Upper lobe of right lung (tissue), 1 donor: ENCODE data around the gene ATG7. TPM values are rescaled to one million over a fixed set of nuclear protein-coding genes. Genes with fewer than 3 reads are reported as not detected.
"Not testable (repeated sequence)": the region's sequence is repeated elsewhere in the genome, so short reads cannot be mapped to it uniquely, and the experiment has no call there.

Experiments used
- ATAC-seq: fragments of 200-7000 bp; cut with Tn5 transposase; one replicate; pipeline ENCODE4 v1.9.1; 2020; ENCODE audit warnings: mild to moderate bottlenecking, moderate library complexity
- DNase-seq: peaks from one replicate; pipeline ENCODE4 v3.0.0-alpha.2; 2020
- H3K27ac ChIP-seq: fragments of 200-600 bp; one replicate; pipeline ENCODE4 v1.8.0; 2022
- H3K27me3 ChIP-seq: fragments of 200-600 bp; one replicate; pipeline ENCODE4 v1.8.0; 2022; ENCODE audit warnings: mild to moderate bottlenecking
- H3K36me3 ChIP-seq: fragments of 200-600 bp; one replicate; pipeline ENCODE4 v1.8.0; 2022
- H3K4me1 ChIP-seq: fragments of 200-600 bp; one replicate; pipeline ENCODE4 v1.8.0; 2022
- H3K4me3 ChIP-seq: fragments of 200-600 bp; one replicate; pipeline ENCODE4 v1.8.0; 2022; ENCODE audit warnings: mild to moderate bottlenecking
- H3K9me3 ChIP-seq: fragments of 200-600 bp; one replicate; pipeline ENCODE4 v1.8.0; 2022
- intact Hi-C: fragments of 100-400 bp; cut with DNase I; formaldehyde crosslinking; loops from one replicate; pipeline ENCODE4 v1.11.0; 2022
- total RNA-seq: library from RNA; stranded (reverse); fragmentation: NEBNext Ultra II Directional; extraction: Animal tissue kit (Norgen Biotek cat#: 25700); gene quantifications from one replicate; pipeline ENCODE4 v1.2.1, GENCODE V29; 2021
- TF ChIP-seq, protein P1 (sequence below): fragments of 200-600 bp; IDR thresholded peaks from one replicate; pipeline ENCODE4 v1.8.0; 2022; ENCODE audit warnings: antibody characterized with exemption
- donor health status: DM: no; HTN: yes; CAD: no; lungs with severe emphysema.

ATG7 gene
- total RNA-seq, 1 donor from 2014 or later = 49.9 TPM

- intact Hi-C loops = no loop called here
- Histone ChIP-seq H3K27me3 (no peaks in the 10 kb centered on the region), H3K27ac (no peak overlapping the region), H3K4me1 (peaks cover 52% of the 10 kb centered on the region), H3K4me3 (no peak overlapping the region), H3K36me3 (no peaks in the 10 kb centered on the region), H3K9me3 (no peaks in the 10 kb centered on the region)
- no peak for DNase-seq
- ATAC-seq = no peak
- TF ChIP-seq, protein P1, sequence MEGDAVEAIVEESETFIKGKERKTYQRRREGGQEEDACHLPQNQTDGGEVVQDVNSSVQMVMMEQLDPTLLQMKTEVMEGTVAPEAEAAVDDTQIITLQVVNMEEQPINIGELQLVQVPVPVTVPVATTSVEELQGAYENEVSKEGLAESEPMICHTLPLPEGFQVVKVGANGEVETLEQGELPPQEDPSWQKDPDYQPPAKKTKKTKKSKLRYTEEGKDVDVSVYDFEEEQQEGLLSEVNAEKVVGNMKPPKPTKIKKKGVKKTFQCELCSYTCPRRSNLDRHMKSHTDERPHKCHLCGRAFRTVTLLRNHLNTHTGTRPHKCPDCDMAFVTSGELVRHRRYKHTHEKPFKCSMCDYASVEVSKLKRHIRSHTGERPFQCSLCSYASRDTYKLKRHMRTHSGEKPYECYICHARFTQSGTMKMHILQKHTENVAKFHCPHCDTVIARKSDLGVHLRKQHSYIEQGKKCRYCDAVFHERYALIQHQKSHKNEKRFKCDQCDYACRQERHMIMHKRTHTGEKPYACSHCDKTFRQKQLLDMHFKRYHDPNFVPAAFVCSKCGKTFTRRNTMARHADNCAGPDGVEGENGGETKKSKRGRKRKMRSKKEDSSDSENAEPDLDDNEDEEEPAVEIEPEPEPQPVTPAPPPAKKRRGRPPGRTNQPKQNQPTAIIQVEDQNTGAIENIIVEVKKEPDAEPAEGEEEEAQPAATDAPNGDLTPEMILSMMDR = no peak
Measured at GRCh38 chr3:11593318-11594034, 321.3 kb downstream of the ATG7 start.

DNA sequence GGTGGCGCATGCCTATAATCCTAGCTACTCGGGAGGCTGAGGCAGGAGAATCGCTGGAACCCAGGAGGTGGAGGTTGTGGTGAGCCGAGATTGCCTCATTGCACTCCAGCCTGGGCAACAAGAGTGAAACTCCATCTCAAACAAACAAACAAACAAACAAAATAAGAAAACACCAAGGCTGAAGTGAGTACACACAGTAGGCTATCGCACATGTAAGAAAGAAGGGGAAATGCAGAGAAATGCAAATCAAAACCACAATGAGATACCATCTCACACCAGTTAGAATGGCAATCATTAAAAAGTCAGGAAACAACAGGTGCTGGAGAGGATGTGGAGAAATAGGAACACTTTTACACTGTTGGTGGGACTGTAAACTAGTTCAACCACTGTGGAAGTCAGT, 322.8 kb downstream of the ATG7 start:
- H3K36me3 ChIP-seq, intact Hi-C loops, H3K9me3 ChIP-seq, DNase-seq, H3K4me3 ChIP-seq, ATAC-seq, H3K27me3 ChIP-seq, H3K27ac ChIP-seq: not testable (repeated sequence)
- H3K4me1 ChIP-seq = peaks cover 53% of the 10 kb centered on the region

DNA sequence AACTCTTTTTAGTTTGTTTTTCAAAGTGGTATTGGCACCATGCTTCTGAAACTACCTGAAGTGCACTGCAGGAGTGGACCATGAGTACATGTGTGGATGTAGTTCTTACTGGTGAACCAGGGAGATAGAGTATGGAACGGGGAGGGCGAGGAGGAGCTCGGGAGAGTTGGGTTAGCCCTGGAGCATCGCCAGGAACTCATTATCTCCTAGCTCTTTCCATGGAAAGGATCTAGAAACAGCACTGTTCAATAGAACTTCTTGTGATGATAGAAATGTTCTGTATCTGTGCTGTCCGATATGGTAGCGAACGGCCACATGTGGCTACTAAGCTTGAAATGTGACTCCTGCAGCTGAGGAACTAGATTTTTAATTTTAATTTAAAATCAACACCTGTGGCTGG, 324.2 kb downstream of the ATG7 start:
- no peaks in the 10 kb centered on the region for H3K27me3 ChIP-seq
- intact Hi-C loops = no loop called here
- ATAC-seq = no peak
- no peak overlapping the region for H3K4me3 ChIP-seq
- TF ChIP-seq, protein P1 = no peak
- H3K36me3 ChIP-seq = peaks cover 15% of the 10 kb centered on the region
- no peaks in the 10 kb centered on the region for H3K9me3 ChIP-seq
- DNase-seq = no peak
- peaks cover 53% of the 10 kb centered on the region for H3K4me1 ChIP-seq
- H3K27ac ChIP-seq = no peak overlapping the region

DNA sequence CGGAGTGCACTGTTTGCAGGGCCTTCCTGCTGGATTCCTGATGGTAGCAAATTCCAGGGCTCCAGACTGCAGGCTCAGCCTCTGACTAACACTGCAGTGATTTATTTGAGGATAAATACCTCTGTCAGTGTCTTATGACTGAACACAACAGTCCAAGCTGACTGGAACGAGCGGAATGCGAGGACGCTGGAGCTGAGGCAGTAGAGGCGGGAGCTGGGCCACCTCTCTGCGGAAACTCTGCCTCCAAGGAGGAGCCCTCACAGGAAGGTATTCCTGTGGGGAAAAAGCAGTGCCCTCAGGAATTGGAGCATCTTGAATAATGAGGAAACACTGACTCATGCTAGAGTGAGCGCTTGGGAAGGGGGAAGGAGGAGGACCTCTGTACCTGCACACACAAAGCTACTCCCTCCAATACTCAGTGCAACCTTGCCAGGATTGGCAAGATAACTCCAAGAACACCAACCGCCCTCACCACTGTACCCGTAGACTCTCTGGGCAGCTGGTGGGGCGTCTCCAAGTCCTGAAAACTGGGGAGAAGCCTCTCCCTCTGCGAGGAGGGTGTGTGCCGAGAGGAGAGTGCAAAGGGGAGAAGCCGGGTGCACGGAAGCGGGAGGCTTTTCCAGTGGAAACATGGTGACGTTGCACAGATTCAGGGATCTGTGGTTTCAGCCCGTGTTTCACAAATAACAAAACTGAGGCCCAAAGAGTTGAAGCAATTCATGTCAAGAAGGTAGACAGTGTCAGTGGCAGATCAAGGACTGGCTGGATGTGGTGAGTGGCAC, 328.5 kb downstream of the ATG7 start:
- TF ChIP-seq, protein P1 = no peak
- no peak overlapping the region for H3K4me3 ChIP-seq
- intact Hi-C loops = no loop called here
- peak; percentile 93 for ATAC-seq
- H3K36me3 ChIP-seq = peaks cover 18% of the 10 kb centered on the region
- H3K4me1 ChIP-seq = peaks cover 42% of the 10 kb centered on the region
- peak; percentile 71 for DNase-seq
- no peaks in the 10 kb centered on the region for H3K9me3 ChIP-seq
- no peaks in the 10 kb centered on the region for H3K27me3 ChIP-seq
- peak overlapping the region; percentile 75 for H3K27ac ChIP-seq

DNA sequence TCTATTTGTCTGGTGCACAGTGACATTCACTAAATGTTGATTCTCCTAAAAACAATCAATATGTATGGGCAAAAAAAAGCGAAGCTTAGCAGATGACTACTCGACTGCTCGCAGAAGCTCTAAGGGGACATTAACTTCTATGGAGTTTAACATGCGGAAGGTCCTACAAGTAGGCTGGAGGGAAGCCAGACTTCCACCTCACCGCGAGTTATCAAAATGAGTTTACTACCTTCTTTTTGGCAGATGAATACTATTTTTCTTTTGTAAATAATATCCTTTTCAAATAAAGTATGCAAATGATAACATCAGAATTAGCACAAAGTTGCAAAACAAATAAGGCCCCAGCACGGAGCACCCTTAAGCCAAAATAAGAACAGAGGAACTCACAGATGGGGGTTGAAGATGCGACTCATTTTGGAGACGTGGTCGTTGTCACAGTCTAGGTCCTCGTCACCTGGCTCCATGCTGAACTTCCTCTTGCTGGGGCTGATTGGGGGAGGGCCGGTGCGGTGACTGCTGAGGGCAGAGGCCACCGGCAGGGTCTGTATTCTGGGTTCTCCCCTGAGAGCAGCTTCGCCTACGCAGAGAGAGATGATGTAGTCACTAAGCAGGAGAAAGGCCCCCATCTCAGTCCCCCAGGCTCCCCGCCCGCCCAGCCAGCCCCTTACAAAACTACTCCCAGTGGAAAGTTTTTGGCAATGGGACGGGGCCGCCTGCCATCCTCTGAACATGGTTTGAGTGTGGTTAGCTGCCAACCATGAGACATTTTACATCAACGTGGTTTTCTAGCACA, 329.4 kb downstream of the ATG7 start:
- no peaks in the 10 kb centered on the region for H3K9me3 ChIP-seq
- ATAC-seq (no peak), DNase-seq (no peak)
- TF ChIP-seq, protein P1 = no peak
- peaks cover 42% of the 10 kb centered on the region for H3K4me1 ChIP-seq
- peaks cover 18% of the 10 kb centered on the region for H3K36me3 ChIP-seq
- no peaks in the 10 kb centered on the region for H3K27me3 ChIP-seq
- H3K27ac ChIP-seq = peak overlapping the region; percentile 75
- intact Hi-C loops = no loop called here
- no peak overlapping the region for H3K4me3 ChIP-seq
